Stimulated activated CD8-positive, alpha-beta memory T cell treated with anti-CD3 and anti-CD28 coated beads, Interleukin-15, amount 100 ng/mL, for 4 hours (primary cell): ENCODE results near the gene MRPL54.

Source experiments
- DNase-seq, 2 donors: peaks; one replicate each; pipeline ENCODE4 v3.0.0-alpha.2; 2020; ENCODE audit warnings: low read depth in 2 of 2

The MRPL54 gene

GRCh38 chr19:3769494-3769893, 7.0 kb downstream of the MRPL54 start:
- DNase-seq = no peak

- no peak for DNase-seq
Observed at GRCh38 chr19:3770136-3770999, 7.9 kb downstream of the MRPL54 start.

GRCh38 chr19:3771000-3771905, 8.8 kb downstream of the MRPL54 start:
- no peak for DNase-seq

- no peak for DNase-seq
Observed at GRCh38 chr19:3771906-3772455, 9.5 kb downstream of the MRPL54 start, which contains the start of gene RAX2. TSS of gene RAX2 (minus strand) at chr19:3772228. CDS start at chr19:3771742, 486 bp downstream.

GRCh38 chr19:3773814-3774515, 11.5 kb downstream of the MRPL54 start:
- no peak for DNase-seq

GRCh38 chr19:3774621-3775373, 12.3 kb downstream of the MRPL54 start:
- no peak for DNase-seq

- DNase-seq = no peak
Observed at GRCh38 chr19:3775374-3775711, 12.9 kb downstream of the MRPL54 start.

- DNase-seq = no peak
Observed at GRCh38 chr19:3775831-3776230, 13.3 kb downstream of the MRPL54 start.

- no peak for DNase-seq
Observed at GRCh38 chr19:3776479-3777040, 14.1 kb downstream of the MRPL54 start.

GRCh38 chr19:3778104-3778867, 15.8 kb downstream of the MRPL54 start:
- DNase-seq = no peak

- no peak for DNase-seq
Observed at GRCh38 chr19:3778899-3779723, 16.6 kb downstream of the MRPL54 start.

GRCh38 chr19:3780786-3781304, 18.4 kb downstream of the MRPL54 start:
- DNase-seq = no peak

- no peak for DNase-seq
Observed at GRCh38 chr19:3781603-3782002, 19.1 kb downstream of the MRPL54 start.

GRCh38 chr19:3782330-3782729, 19.8 kb downstream of the MRPL54 start:
- DNase-seq = no peak

- no peak for DNase-seq
Observed at GRCh38 chr19:3782903-3783302, 20.4 kb downstream of the MRPL54 start.

GRCh38 chr19:3783660-3784584, 21.4 kb downstream of the MRPL54 start:
- DNase-seq = no peak

GRCh38 chr19:3784607-3785450, 22.3 kb downstream of the MRPL54 start:
- no peak for DNase-seq
